ENCODE results near the gene ICAM2. TPM values are rescaled to one million over a fixed set of nuclear protein-coding genes. Genes with fewer than 3 reads are reported as not detected.
A peak's percentile ranks its signal among the peaks of the same experiment; 100 is the strongest.

ICAM2 gene
- total RNA-seq, 1 donor from 2014 or later: not detected

DNA sequence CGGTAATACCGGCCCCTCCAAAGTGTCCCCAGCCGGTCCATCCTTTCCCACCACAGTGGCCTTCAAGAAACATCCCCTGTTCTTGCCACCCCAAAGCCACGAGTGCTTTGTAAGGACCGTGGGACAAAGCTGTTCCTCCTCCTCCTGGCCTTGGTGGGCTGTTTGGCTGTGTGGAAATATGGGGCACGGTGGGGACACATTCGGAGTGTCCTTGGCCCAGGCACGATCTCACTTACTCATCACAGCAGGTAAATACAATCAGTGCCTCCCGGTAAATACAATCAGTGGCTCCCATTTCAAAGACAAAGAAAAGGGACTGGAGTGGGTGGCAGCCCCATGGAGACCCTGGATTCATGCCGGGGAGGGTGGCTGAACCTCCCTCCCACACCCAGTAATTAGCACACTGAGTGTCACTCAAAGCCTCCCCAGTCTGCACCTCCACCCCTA lies 58.1 kb downstream of the ICAM2 start:
- Mint-ChIP-seq H3K9me3 (ENCODE audit: unreplicated experiment) (peaks cover 2% of the 10 kb centered on the region), H3K4me1 (ENCODE audit: low read depth, unreplicated experiment) (peaks cover 7% of the 10 kb centered on the region), H3K27me3 (ENCODE audit: unreplicated experiment) (no peaks in the 10 kb centered on the region), H3K36me3 (ENCODE audit: unreplicated experiment) (no peaks in the 10 kb centered on the region), H3K4me3 (ENCODE audit: unreplicated experiment) (no peak overlapping the region), H3K27ac (ENCODE audit: unreplicated experiment) (no peak overlapping the region)
- no peak for DNase-seq
- TF ChIP-seq, protein P1, sequence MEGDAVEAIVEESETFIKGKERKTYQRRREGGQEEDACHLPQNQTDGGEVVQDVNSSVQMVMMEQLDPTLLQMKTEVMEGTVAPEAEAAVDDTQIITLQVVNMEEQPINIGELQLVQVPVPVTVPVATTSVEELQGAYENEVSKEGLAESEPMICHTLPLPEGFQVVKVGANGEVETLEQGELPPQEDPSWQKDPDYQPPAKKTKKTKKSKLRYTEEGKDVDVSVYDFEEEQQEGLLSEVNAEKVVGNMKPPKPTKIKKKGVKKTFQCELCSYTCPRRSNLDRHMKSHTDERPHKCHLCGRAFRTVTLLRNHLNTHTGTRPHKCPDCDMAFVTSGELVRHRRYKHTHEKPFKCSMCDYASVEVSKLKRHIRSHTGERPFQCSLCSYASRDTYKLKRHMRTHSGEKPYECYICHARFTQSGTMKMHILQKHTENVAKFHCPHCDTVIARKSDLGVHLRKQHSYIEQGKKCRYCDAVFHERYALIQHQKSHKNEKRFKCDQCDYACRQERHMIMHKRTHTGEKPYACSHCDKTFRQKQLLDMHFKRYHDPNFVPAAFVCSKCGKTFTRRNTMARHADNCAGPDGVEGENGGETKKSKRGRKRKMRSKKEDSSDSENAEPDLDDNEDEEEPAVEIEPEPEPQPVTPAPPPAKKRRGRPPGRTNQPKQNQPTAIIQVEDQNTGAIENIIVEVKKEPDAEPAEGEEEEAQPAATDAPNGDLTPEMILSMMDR (IDR thresholded peaks at IDR 0.05; ENCODE audit: partially characterized antibody, unreplicated experiment): no peak

DNA sequence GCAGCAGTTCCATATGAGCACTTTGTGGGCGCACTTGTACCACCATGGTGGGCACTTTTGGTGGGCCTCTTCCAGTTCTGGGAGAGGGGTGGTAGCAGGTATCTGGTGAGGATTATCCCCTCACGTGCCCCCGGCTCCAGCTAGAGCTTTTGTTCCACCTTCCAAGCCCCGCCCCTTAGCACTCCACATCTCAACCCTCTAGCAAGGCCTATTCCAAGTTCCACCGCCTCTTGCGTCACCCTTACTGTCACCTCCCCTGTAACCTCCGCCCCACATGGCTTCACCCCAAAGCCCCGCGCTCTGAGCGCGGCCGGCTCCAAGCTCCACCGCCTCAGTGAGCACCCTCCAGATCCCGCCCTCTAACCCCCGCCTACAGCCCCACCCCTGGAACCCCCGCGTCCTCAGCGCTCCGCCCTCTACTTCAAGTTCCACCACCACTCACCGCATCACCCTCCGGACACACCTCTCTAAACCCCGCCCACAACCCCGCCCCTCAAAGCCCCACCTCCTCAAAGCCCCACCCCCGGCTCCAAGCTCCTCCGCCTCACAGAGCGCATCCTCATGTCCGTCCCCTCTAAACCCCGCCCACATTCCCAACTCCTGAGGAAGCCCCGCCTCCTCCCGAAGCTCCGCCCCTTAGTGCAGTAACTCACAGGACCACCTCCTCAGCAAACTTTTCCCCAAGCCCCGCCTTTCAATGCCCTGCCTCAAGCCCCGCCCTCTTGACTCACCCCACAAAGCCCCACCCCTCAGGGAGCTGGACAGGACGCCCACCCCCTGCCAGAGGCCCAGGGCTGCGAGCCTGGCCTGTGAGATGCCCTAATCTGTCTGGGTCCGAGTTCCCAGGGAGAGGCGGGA lies 58.8 kb downstream of the ICAM2 start:
- TF ChIP-seq, protein P1 (IDR thresholded peaks at IDR 0.05; ENCODE audit: partially characterized antibody, unreplicated experiment): no peak
- no peaks in the 10 kb centered on the region for H3K36me3 Mint-ChIP-seq (ENCODE audit: unreplicated experiment)
- H3K4me3 Mint-ChIP-seq (ENCODE audit: unreplicated experiment): peak overlapping the region; percentile 61
- peaks cover 7% of the 10 kb centered on the region for H3K4me1 Mint-ChIP-seq (ENCODE audit: low read depth, unreplicated experiment)
- peaks cover 2% of the 10 kb centered on the region for H3K9me3 Mint-ChIP-seq (ENCODE audit: unreplicated experiment)
- no peaks in the 10 kb centered on the region for H3K27me3 Mint-ChIP-seq (ENCODE audit: unreplicated experiment)
- DNase-seq: peak; percentile 74
- no peak overlapping the region for H3K27ac Mint-ChIP-seq (ENCODE audit: unreplicated experiment)

DNA sequence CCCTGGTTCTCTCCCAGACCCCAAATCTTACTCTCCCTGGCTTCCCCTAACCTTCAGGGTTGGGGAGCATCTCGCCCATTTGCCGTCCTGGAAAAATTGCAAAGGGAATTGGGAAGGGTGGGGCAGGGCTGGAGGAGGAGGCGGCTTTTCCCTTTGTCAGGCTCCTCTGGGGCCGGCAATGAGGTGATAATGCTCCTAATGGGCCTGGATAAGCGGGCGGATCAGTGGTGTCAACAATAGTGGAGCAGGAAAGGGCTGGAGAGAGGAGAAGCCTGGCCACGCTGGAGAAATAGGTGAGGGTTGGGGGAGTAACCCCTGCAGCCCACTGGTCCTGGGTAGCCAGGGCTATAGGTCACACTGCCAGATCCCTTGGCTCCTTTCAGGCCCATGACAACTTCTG lies 60.0 kb downstream of the ICAM2 start:
- peak overlapping the region; percentile 57 for H3K4me3 Mint-ChIP-seq (ENCODE audit: unreplicated experiment)
- no peak for DNase-seq

DNA sequence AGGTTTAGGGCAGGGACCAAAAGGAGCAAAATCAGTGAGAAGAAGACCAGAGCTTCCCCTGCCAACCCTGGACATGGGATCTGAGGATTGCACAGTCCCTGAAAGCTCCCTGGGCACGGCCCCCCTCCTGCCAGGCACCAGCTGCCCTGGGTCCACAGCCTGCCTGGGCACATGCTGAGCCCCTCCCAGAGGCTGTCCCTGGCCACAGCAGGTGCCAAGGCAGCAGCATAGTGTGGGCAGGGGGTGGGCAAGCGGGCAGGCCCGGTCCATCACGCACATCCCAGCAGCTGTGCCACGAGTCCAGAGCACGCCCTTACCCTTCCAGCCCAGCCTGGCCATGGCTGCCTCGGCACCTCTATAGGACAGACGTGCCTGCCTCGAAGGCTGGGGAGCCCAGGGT lies 60.4 kb downstream of the ICAM2 start:
- no peaks in the 10 kb centered on the region for H3K36me3 Mint-ChIP-seq (ENCODE audit: unreplicated experiment)
- no peaks in the 10 kb centered on the region for H3K27me3 Mint-ChIP-seq (ENCODE audit: unreplicated experiment)
- peak overlapping the region; percentile 34 for H3K4me3 Mint-ChIP-seq (ENCODE audit: unreplicated experiment)
- H3K9me3 Mint-ChIP-seq (ENCODE audit: unreplicated experiment): peaks cover 2% of the 10 kb centered on the region
- DNase-seq: no peak
- H3K27ac Mint-ChIP-seq (ENCODE audit: unreplicated experiment): no peak overlapping the region
- TF ChIP-seq, protein P1 (IDR thresholded peaks at IDR 0.05; ENCODE audit: partially characterized antibody, unreplicated experiment): no peak
- peaks cover 7% of the 10 kb centered on the region for H3K4me1 Mint-ChIP-seq (ENCODE audit: low read depth, unreplicated experiment)

More for the DNA sequence above, 60.0 kb downstream of the ICAM2 start:
- Mint-ChIP-seq H3K9me3 (ENCODE audit: unreplicated experiment) (peaks cover 2% of the 10 kb centered on the region), H3K36me3 (ENCODE audit: unreplicated experiment) (no peaks in the 10 kb centered on the region), H3K4me1 (ENCODE audit: low read depth, unreplicated experiment) (peaks cover 7% of the 10 kb centered on the region), H3K27ac (ENCODE audit: unreplicated experiment) (no peak overlapping the region), H3K27me3 (ENCODE audit: unreplicated experiment) (no peaks in the 10 kb centered on the region)
- TF ChIP-seq, protein P1 (IDR thresholded peaks at IDR 0.05; ENCODE audit: partially characterized antibody, unreplicated experiment): no peak

DNA sequence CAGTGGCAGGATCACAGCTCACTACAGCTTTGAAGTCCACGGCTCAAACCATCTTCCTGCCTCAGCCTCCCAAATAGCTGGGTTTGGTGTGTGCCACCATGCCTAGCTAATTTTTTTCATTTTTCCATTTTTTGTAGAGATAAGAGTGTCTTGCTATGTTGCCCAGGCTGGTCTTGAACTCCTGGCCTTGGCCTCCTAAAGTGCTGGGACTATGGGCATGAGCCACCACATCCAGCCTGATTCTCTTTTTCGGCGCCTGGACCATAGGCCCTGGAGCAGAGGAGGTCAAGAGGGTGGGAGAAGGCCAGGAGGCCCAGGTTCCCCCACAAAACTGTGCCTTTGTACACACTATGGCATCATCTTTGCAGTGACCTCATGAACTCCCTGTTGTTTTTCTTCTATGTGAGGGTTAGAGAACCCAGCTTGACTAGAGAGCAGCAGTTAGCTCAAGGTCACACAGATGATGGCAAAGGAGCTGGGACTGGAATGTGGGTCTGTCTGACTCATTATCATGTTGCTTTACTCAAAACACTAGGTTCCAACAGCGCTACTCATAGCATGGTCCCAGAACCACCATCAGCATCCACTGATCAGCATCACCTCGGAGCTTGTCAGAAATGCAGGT lies 64.0 kb downstream of the ICAM2 start:
- no peaks in the 10 kb centered on the region for H3K36me3 Mint-ChIP-seq (ENCODE audit: unreplicated experiment)
- peaks cover 11% of the 10 kb centered on the region for H3K4me1 Mint-ChIP-seq (ENCODE audit: low read depth, unreplicated experiment)
- no peak overlapping the region for H3K27ac Mint-ChIP-seq (ENCODE audit: unreplicated experiment)
- H3K4me3 Mint-ChIP-seq (ENCODE audit: unreplicated experiment): no peak overlapping the region
- TF ChIP-seq, protein P1 (IDR thresholded peaks at IDR 0.05; ENCODE audit: partially characterized antibody, unreplicated experiment): no peak
- H3K27me3 Mint-ChIP-seq (ENCODE audit: unreplicated experiment): no peaks in the 10 kb centered on the region
- peaks cover 2% of the 10 kb centered on the region for H3K9me3 Mint-ChIP-seq (ENCODE audit: unreplicated experiment)
- DNase-seq: no peak
